GM19240 (cell line): ENCODE results near the gene IREB2.
"Not testable (repeated sequence)": the region's sequence is repeated elsewhere in the genome, so short reads cannot be mapped to it uniquely, and the experiment has no call there.

ENCODE experiments used
- DNase-seq: peaks from one replicate; pipeline ENCODE4 v3.0.0; 2011; ENCODE audit warnings: low spot score; ENCODE audit not compliant: insufficient read length

IREB2 gene

GRCh38 chr15:78431955-78432354, 6.1 kb upstream of the IREB2 start:
- no peak for DNase-seq

GRCh38 chr15:78432664-78433063, 5.4 kb upstream of the IREB2 start:
- no peak for DNase-seq

- no peak for DNase-seq
These were observed 3.9 kb upstream of the IREB2 start for GRCh38 chr15:78434134-78434533.

- DNase-seq, result not testable (repeated sequence)
These were observed 3.3 kb upstream of the IREB2 start for GRCh38 chr15:78434711-78435110.

- DNase-seq, result peak; percentile 14
These were observed 782 bp upstream of the IREB2 start for GRCh38 chr15:78437107-78437761.

GRCh38 chr15:78438619-78439285, 736 bp downstream of the IREB2 start:
- DNase-seq, result no peak

GRCh38 chr15:78440375-78441373, 2.7 kb downstream of the IREB2 start:
- no peak for DNase-seq

GRCh38 chr15:78444255-78444654, 6.2 kb downstream of the IREB2 start:
- no peak for DNase-seq

- DNase-seq, result no peak
These were observed 7.9 kb downstream of the IREB2 start for GRCh38 chr15:78445875-78446274.

GRCh38 chr15:78446551-78446950, 8.5 kb downstream of the IREB2 start:
- no peak for DNase-seq

GRCh38 chr15:78448441-78449219, 10.6 kb downstream of the IREB2 start:
- no peak for DNase-seq

GRCh38 chr15:78449220-78449999, 11.4 kb downstream of the IREB2 start:
- no peak for DNase-seq

GRCh38 chr15:78450285-78450858, 12.4 kb downstream of the IREB2 start:
- DNase-seq, result no peak

- DNase-seq, result no peak
These were observed 14.5 kb downstream of the IREB2 start for GRCh38 chr15:78452485-78452884.

- no peak for DNase-seq
These were observed 15.4 kb downstream of the IREB2 start for GRCh38 chr15:78453447-78453846.

- DNase-seq, result no peak
These were observed 17.0 kb downstream of the IREB2 start for GRCh38 chr15:78454992-78455391.

GRCh38 chr15:78455749-78456148, 17.7 kb downstream of the IREB2 start:
- no peak for DNase-seq

- DNase-seq, result no peak
These were observed 18.4 kb downstream of the IREB2 start for GRCh38 chr15:78456426-78456825.

- no peak for DNase-seq
These were observed 19.1 kb downstream of the IREB2 start for GRCh38 chr15:78457101-78457500.

- DNase-seq, result no peak
These were observed 22.7 kb downstream of the IREB2 start for GRCh38 chr15:78460737-78461136.
